ENCODE measurements around the gene MED15.

MED15 gene

DNA sequence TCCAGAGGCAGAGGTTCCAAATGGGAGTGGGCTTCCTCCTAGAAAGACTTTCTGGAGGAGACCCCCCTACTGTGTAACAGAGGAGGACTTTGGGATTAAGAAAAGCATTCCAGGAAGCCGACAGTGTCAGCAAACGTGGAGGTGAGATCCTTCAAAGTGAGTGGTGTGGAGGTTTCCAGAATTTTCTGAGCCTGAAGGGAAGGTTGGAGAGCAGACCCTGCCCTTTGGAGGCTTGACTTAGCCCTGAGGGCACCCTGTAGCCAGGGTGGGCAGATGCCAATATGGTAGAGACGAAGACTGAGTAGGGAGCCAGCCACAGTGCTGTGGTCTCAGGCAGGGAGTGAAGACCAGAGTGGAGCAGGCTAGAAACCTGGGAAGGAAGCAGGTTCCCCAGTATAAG is 10.0 kb upstream of the MED15 start:
- no CpG with 5 or more reads among the region's 3 CpGs for WGBS (ENCODE audit: extremely low coverage, insufficient coverage, insufficient read length)
- Histone ChIP-seq H3K9me3 (ENCODE audit: insufficient read depth, low read depth, low read length) (no peaks in the 10 kb centered on the region), H2BK12ac (ENCODE audit: low read length) (no peak overlapping the region), H3K4me1 (ENCODE audit: control insufficient read depth in 1 of 2, insufficient read depth in 2 of 2, low read length in 2 of 2) (peaks cover 6 to 11% of the 10 kb centered on the region in 2 experiments), H4K91ac (ENCODE audit: low read depth, low read length) (no peak overlapping the region), H3K18ac (ENCODE audit: low read length) (no peak overlapping the region), H3K4ac (ENCODE audit: low read depth, low read length) (no peak overlapping the region), H4K8ac (ENCODE audit: low read depth, low read length) (no peak overlapping the region), H3K79me2 (ENCODE audit: control insufficient read depth, insufficient read depth, low read length, poor library complexity) (peaks cover 11% of the 10 kb centered on the region), H3K14ac (ENCODE audit: low read length) (no peak overlapping the region), H3K23ac (ENCODE audit: low read length) (no peak overlapping the region), H3K79me1 (ENCODE audit: low read length) (peaks cover 13% of the 10 kb centered on the region), H2BK120ac (ENCODE audit: insufficient read depth, low read length, poor library complexity) (no peak overlapping the region), H3K4me2 (ENCODE audit: low read length) (no peak overlapping the region), H2AK5ac (ENCODE audit: low read length) (no peak overlapping the region), H2AFZ (ENCODE audit: insufficient read depth, low read length, poor library complexity) (no peak overlapping the region), H3K27ac (ENCODE audit: low read depth, low read length) (no peak overlapping the region), H3K4me3 (ENCODE audit: low read depth, low read length) (no peak overlapping the region), H3K27me3 (ENCODE audit: insufficient read depth, low read length) (no peaks in the 10 kb centered on the region), H3K36me3 (ENCODE audit: control insufficient read depth in 1 of 2, insufficient read depth in 2 of 2, low read length in 2 of 2) (peaks cover 0 to 2% of the 10 kb centered on the region in 2 experiments), H2BK5ac (ENCODE audit: low read depth, low read length, poor library complexity) (no peak overlapping the region), H3K9ac (ENCODE audit: low read length) (no peak overlapping the region), H4K12ac (ENCODE audit: low read depth, low read length) (no peak overlapping the region)
- DNase-seq: no peak

DNA sequence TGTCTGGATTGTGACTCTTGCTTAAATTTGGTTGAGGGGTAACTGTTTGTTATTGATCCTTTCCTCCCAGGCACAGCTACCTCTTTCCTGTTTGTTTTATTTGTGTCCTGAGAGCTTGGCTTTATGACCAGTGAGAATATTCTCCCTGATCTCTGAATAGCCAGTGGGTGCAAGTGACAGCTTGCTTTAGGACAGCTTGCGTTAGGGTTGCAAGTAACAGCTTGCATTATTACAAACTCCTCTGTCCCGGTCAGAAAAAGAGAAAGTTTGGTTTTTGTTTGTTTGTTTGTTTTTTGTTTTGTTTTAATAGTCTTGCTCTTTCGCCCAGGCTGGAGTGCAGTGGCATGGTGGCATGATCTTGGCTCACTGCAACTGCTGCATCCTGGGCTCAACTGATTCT is 8.5 kb upstream of the MED15 start:
- Histone ChIP-seq H3K14ac (ENCODE audit: low read length) (no peak overlapping the region), H4K91ac (ENCODE audit: low read depth, low read length) (no peak overlapping the region), H3K4me2 (ENCODE audit: low read length) (no peak overlapping the region), H3K36me3 (ENCODE audit: control insufficient read depth in 1 of 2, insufficient read depth in 2 of 2, low read length in 2 of 2) (peaks cover 0 to 2% of the 10 kb centered on the region in 2 experiments), H3K9ac (ENCODE audit: low read length) (no peak overlapping the region), H3K4me1 (ENCODE audit: control insufficient read depth in 1 of 2, insufficient read depth in 2 of 2, low read length in 2 of 2) (peaks cover 8 to 14% of the 10 kb centered on the region in 2 experiments), H3K23ac (ENCODE audit: low read length) (no peak overlapping the region), H2AFZ (ENCODE audit: insufficient read depth, low read length, poor library complexity) (no peak overlapping the region), H3K4me3 (ENCODE audit: low read depth, low read length) (no peak overlapping the region), H3K4ac (ENCODE audit: low read depth, low read length) (no peak overlapping the region), H2AK5ac (ENCODE audit: low read length) (no peak overlapping the region), H3K79me1 (ENCODE audit: low read length) (peaks cover 16% of the 10 kb centered on the region), H4K12ac (ENCODE audit: low read depth, low read length) (no peak overlapping the region), H2BK120ac (ENCODE audit: insufficient read depth, low read length, poor library complexity) (no peak overlapping the region), H4K8ac (ENCODE audit: low read depth, low read length) (no peak overlapping the region), H2BK5ac (ENCODE audit: low read depth, low read length, poor library complexity) (no peak overlapping the region), H3K9me3 (ENCODE audit: insufficient read depth, low read depth, low read length) (no peaks in the 10 kb centered on the region), H3K79me2 (ENCODE audit: control insufficient read depth, insufficient read depth, low read length, poor library complexity) (peaks cover 11% of the 10 kb centered on the region), H3K18ac (ENCODE audit: low read length) (no peak overlapping the region), H2BK12ac (ENCODE audit: low read length) (no peak overlapping the region), H3K27ac (ENCODE audit: low read depth, low read length) (no peak overlapping the region), H3K27me3 (ENCODE audit: insufficient read depth, low read length) (no peaks in the 10 kb centered on the region)
- WGBS (ENCODE audit: extremely low coverage, insufficient coverage, insufficient read length): no CpG with 5 or more reads among the region's 3 CpGs
- no peak for DNase-seq

DNA sequence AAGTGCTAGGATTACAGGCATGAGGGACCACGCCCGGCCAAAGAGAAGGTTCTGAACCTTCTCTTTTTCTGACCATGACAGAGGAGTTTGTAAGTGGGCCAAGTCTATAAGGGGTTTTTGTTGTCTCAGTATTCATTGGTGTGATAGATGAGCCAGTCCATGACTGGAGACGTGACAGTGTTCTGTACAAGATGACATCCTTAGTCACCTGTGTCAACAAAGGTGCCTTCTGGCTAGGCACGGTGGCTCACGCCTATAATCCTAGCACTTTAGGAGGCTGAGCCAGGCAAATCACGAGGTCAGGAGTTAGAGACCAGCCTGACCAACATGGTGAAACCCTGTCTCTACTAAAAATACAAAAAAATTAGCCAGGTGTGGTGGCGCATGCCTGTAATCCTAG is 7.6 kb upstream of the MED15 start:
- H2BK12ac ChIP-seq (ENCODE audit: low read length): no peak overlapping the region
- H3K14ac ChIP-seq (ENCODE audit: low read length): no peak overlapping the region
- H3K79me1 ChIP-seq (ENCODE audit: low read length): peaks cover 18% of the 10 kb centered on the region
- H3K36me3 ChIP-seq (ENCODE audit: control insufficient read depth in 1 of 2, insufficient read depth in 2 of 2, low read length in 2 of 2): peaks cover 0 to 2% of the 10 kb centered on the region in 2 experiments
- H3K27ac ChIP-seq (ENCODE audit: low read depth, low read length): no peak overlapping the region
- DNase-seq: no peak
- no peaks in the 10 kb centered on the region for H3K9me3 ChIP-seq (ENCODE audit: insufficient read depth, low read depth, low read length)
- H3K9ac ChIP-seq (ENCODE audit: low read length): no peak overlapping the region
- no peak overlapping the region for H2AFZ ChIP-seq (ENCODE audit: insufficient read depth, low read length, poor library complexity)
- H3K4me3 ChIP-seq (ENCODE audit: low read depth, low read length): no peak overlapping the region
- H3K79me2 ChIP-seq (ENCODE audit: control insufficient read depth, insufficient read depth, low read length, poor library complexity): peaks cover 10% of the 10 kb centered on the region
- no CpG with 5 or more reads among the region's 7 CpGs for WGBS (ENCODE audit: extremely low coverage, insufficient coverage, insufficient read length)
- H3K18ac ChIP-seq (ENCODE audit: low read length): no peak overlapping the region
- no peak overlapping the region for H2BK5ac ChIP-seq (ENCODE audit: low read depth, low read length, poor library complexity)
- no peak overlapping the region for H2BK120ac ChIP-seq (ENCODE audit: insufficient read depth, low read length, poor library complexity)
- peaks cover 10 to 14% of the 10 kb centered on the region in 2 experiments for H3K4me1 ChIP-seq (ENCODE audit: control insufficient read depth in 1 of 2, insufficient read depth in 2 of 2, low read length in 2 of 2)
- H4K8ac ChIP-seq (ENCODE audit: low read depth, low read length): no peak overlapping the region
- no peak overlapping the region for H2AK5ac ChIP-seq (ENCODE audit: low read length)
- H4K91ac ChIP-seq (ENCODE audit: low read depth, low read length): no peak overlapping the region
- no peaks in the 10 kb centered on the region for H3K27me3 ChIP-seq (ENCODE audit: insufficient read depth, low read length)
- no peak overlapping the region for H4K12ac ChIP-seq (ENCODE audit: low read depth, low read length)
- no peak overlapping the region for H3K4ac ChIP-seq (ENCODE audit: low read depth, low read length)
- no peak overlapping the region for H3K23ac ChIP-seq (ENCODE audit: low read length)
- H3K4me2 ChIP-seq (ENCODE audit: low read length): no peak overlapping the region

GRCh38 chr22:20503816-20504215 is 3.6 kb upstream of the MED15 start:
- peak overlapping the region; percentile 27 for H2BK12ac ChIP-seq (ENCODE audit: low read length)
- no peaks in the 10 kb centered on the region for H3K9me3 ChIP-seq (ENCODE audit: insufficient read depth, low read depth, low read length)
- H3K23ac ChIP-seq (ENCODE audit: low read length): no peak overlapping the region
- peak overlapping the region; percentile 16 for H2BK120ac ChIP-seq (ENCODE audit: insufficient read depth, low read length, poor library complexity)
- peak overlapping the region; percentile 74 for H3K27ac ChIP-seq (ENCODE audit: low read depth, low read length)
- peak overlapping the region; percentile 12 for H3K14ac ChIP-seq (ENCODE audit: low read length)
- peaks cover 0 to 2% of the 10 kb centered on the region in 2 experiments for H3K36me3 ChIP-seq (ENCODE audit: control insufficient read depth in 1 of 2, insufficient read depth in 2 of 2, low read length in 2 of 2)
- H3K18ac ChIP-seq (ENCODE audit: low read length): no peak overlapping the region
- H3K79me2 ChIP-seq (ENCODE audit: control insufficient read depth, insufficient read depth, low read length, poor library complexity): peaks cover 10% of the 10 kb centered on the region
- H4K8ac ChIP-seq (ENCODE audit: low read depth, low read length): no peak overlapping the region
- H3K79me1 ChIP-seq (ENCODE audit: low read length): peaks cover 19% of the 10 kb centered on the region
- H2AFZ ChIP-seq (ENCODE audit: insufficient read depth, low read length, poor library complexity): no peak overlapping the region
- peak overlapping the region; percentile 8 for H2AK5ac ChIP-seq (ENCODE audit: low read length)
- peak overlapping the region; percentile 13 for H3K4me2 ChIP-seq (ENCODE audit: low read length)
- H4K91ac ChIP-seq (ENCODE audit: low read depth, low read length): peak overlapping the region; percentile 5
- H3K4me1 ChIP-seq (ENCODE audit: control insufficient read depth in 1 of 2, insufficient read depth in 2 of 2, low read length in 2 of 2): peaks cover 10 to 13% of the 10 kb centered on the region in 2 experiments
- no peaks in the 10 kb centered on the region for H3K27me3 ChIP-seq (ENCODE audit: insufficient read depth, low read length)
- peak overlapping the region; percentile 13 for H2BK5ac ChIP-seq (ENCODE audit: low read depth, low read length, poor library complexity)
- H3K4ac ChIP-seq (ENCODE audit: low read depth, low read length): no peak overlapping the region
- H4K12ac ChIP-seq (ENCODE audit: low read depth, low read length): peak overlapping the region; percentile 2
- no peak overlapping the region for H3K4me3 ChIP-seq (ENCODE audit: low read depth, low read length)
- DNase-seq: peak; percentile 45 to 51
- peak overlapping the region; percentile 49 for H3K9ac ChIP-seq (ENCODE audit: low read length)
- whole genome bisulfite sequencing (ENCODE audit: extremely low coverage, insufficient coverage, insufficient read length): no CpG with 5 or more reads among the region's 2 CpGs
